RCC 7860 (cell line): ENCODE data around the gene ATP6V1C2.

Experiments
- DNase-seq: peaks from one replicate; pipeline ENCODE4 v3.0.0-alpha.2; 2015; ENCODE audit warnings: low spot score
- FAIRE-seq: peaks from 2 replicates; lab custom pipeline; 2012; peaks lifted over from hg19 to GRCh38; lab: Jason Lieb, UNC

Gene ATP6V1C2

GRCh38 chr2:10732924-10733565 lies 11.6 kb downstream of the ATP6V1C2 start:
- no peak for FAIRE-seq
- DNase-seq: no peak

DNA sequence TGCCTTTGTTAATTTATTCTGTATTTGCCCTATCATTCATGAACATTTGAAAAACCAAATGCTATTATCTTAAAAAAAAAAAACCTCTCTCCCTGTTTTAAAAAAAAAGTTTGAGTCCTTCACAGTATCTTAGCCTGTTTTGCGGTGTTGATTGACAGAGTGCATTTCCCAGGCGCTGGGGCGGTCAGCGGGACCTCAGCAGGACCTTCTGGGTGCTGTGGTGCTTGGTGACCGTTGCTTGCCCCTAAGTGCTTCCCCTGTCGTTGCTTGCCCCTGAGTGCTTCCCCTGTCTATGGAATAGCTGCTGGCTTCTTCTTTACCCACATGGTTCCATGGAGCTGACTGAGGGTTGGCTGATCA lies 12.1 kb downstream of the ATP6V1C2 start:
- FAIRE-seq (no peak), DNase-seq (no peak)

- FAIRE-seq (no peak), DNase-seq (no peak)
These were observed 12.6 kb downstream of the ATP6V1C2 start for GRCh38 chr2:10733980-10734379.

- DNase-seq: no peak
- FAIRE-seq: no peak
These were observed 16.8 kb downstream of the ATP6V1C2 start for GRCh38 chr2:10738192-10738591.

DNA sequence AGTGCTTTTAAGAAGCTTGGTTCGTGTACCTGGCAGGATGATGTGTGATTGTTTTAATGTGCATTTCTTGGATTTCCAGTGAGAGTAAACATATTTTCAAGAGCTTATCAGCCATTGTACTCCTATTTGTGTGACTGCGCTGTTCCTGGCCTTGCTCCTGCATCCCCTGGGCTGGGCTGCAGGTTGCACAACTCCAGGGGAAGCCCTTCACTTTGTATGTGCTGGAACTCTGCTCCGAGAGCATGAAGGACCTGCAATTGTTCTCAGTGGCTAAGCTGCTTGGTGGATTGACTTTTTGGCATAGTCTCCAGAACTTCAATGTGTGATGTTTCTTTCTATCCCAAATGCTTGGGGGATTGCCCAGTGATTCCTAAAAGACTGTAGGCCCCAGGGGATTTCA lies 18.8 kb downstream of the ATP6V1C2 start:
- FAIRE-seq (no peak), DNase-seq (no peak)

DNA sequence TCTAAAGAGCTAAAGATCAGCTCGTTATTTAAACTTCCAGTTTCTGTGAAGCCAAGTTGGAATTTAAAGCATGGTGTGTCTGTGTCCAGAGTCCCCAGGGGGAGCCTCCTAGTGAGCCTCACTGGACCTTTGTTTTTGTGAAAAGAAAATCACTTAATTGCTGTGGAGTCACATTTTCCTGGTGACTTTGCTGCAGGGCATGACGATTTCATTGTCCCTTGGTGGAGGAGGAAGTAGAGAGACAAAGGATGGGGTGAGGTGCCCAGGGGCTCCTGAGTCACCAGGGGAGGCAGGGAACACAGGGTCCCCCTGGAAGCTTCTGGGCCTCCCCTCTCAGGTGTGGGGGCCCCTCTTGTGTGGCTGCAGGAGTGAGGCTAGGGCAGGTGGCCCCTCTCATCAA lies 19.7 kb downstream of the ATP6V1C2 start:
- no peak for FAIRE-seq
- no peak for DNase-seq

- DNase-seq (no peak), FAIRE-seq (no peak)
These were observed 21.2 kb downstream of the ATP6V1C2 start for GRCh38 chr2:10742666-10743065.

- FAIRE-seq: no peak
These were observed 29.2 kb downstream of the ATP6V1C2 start for GRCh38 chr2:10750610-10751009.

GRCh38 chr2:10752236-10752635 lies 30.8 kb downstream of the ATP6V1C2 start:
- no peak for DNase-seq
- FAIRE-seq: no peak

More at GRCh38 chr2:10750610-10751009, 29.2 kb downstream of the ATP6V1C2 start:
- DNase-seq: no peak

GRCh38 chr2:10753156-10753555 lies 31.7 kb downstream of the ATP6V1C2 start:
- FAIRE-seq: no peak
- DNase-seq: no peak

GRCh38 chr2:10753876-10754275 lies 32.4 kb downstream of the ATP6V1C2 start:
- DNase-seq (no peak), FAIRE-seq (no peak)

GRCh38 chr2:10755621-10756020 lies 34.2 kb downstream of the ATP6V1C2 start:
- FAIRE-seq: no peak
- no peak for DNase-seq

- no peak for DNase-seq
- no peak for FAIRE-seq
These were observed 36.4 kb downstream of the ATP6V1C2 start for GRCh38 chr2:10757814-10758286.

DNA sequence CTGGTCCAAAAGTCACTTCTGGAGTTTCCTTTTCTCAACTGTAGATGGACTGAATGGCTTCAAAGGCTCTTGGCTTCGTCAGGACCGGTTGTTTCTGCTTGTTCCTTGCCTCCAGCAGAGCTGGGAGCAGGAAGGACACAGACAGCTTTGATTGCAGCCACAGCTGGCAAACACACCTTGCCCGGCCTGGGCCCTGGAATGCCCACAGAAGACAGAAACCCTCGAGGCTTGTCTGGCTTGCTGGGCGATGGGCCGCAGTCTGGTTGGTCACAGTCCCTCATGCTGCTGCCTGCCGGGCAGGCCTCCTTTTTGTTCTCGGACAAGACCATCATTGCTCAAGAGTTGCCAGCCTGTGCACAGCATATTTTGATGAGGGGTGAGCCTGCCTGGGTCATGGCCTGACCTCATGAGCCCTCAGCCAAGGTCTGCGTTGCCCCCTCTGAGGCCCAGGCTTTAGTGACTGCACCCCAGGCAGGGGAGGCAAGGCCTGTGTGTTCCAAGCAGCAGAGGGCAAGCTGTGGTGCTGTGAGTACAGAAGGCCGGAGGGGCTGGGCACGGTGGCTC lies 37.8 kb downstream of the ATP6V1C2 start:
- no peak for FAIRE-seq
- no peak for DNase-seq

GRCh38 chr2:10760794-10761504 lies 39.5 kb downstream of the ATP6V1C2 start:
- DNase-seq: no peak
- no peak for FAIRE-seq

- no peak for FAIRE-seq
- no peak for DNase-seq
These were observed 40.2 kb downstream of the ATP6V1C2 start for GRCh38 chr2:10761591-10761990.

- DNase-seq (no peak), FAIRE-seq (no peak)
These were observed 41.4 kb downstream of the ATP6V1C2 start for GRCh38 chr2:10762651-10763460.

DNA sequence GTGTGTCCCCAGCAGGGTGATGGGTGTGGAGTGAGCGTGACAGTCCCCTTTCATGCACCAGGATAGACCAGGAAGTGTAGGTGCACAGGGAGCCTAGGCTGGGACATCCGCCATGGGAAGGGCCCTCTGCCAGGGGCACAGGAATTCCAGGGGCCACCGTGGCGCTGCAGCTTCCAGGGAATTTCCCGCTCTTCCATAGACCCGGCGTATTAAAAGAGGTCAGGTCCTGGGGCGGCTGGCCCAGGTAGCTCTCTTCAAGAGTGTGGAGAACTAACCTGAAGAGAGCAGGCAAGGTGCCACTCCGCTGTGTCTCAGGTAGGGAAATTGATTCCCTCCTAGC lies 42.0 kb downstream of the ATP6V1C2 start:
- DNase-seq (no peak), FAIRE-seq (no peak)

DNA sequence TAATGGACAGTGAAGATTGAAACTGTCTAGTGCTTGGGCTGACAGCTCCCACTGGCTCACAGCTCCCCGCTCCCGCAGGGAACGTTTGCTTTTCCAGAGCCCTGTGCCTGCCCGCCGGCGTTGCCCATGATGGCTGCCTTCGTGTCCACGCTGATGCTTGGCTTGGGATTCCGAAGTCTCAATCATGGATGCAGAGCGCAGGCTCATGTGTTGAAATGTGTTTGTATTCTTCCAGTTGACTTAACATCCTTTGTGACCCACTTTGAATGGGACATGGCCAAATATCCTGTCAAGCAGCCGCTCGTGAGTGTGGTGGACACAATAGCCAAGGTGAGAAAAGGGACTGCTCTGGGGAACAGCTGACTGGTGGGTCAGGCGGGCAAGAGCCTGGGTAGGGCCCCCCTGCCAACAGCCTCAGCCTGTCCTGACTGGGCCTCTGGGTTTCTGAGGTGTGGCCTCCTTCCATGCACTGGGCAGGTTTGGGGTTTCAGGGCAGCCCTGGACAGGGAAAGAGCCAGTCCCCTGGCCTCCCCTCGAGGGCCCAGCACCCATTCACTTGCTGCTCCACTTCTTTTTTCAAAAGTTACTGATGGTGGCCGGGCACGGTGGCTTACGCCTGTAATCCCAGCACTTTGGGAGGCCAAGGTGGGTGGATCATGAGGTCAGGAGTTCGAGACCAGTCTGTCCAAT lies 42.8 kb downstream of the ATP6V1C2 start:
- no peak for DNase-seq
- FAIRE-seq: no peak

DNA sequence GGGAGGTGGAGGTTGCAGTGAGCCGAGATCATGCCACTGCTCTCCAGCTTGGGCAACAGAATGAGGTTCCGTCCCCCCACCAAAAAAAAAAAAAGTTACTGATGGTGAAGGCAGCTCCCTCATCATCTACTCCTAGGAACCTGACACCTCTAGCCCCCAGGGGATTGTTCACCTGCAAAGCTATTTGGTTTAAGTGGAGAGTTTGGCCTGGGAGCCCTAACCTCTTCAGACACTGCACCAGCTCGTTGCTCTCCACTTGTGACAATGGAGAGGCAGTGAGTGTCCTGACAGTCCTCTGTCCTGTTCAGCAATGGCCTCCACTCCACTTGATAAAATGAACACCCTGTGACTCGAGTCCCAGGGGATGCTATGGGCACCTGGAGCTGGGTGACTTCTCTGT lies 43.5 kb downstream of the ATP6V1C2 start:
- FAIRE-seq: no peak
- DNase-seq: no peak

DNA sequence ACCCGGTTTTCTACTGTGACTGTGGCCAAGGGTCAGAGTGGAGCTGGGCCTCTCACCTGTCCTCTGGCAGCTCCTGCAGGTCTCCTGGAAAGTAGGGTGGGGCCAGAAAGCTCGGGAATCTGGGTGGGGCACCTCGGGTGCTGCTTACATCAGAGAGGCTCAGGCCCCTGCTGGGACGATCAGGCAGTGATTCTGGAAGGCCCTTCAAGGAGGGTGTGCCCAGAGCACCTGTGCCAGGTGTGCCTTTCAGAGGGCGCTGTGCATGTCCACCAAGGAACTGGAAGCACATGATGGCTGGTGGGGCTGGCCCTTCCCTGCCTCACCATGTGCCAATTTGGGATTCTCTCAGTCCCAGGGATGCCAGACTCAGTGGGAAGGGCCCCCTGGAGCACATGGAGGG lies 44.0 kb downstream of the ATP6V1C2 start:
- DNase-seq (no peak), FAIRE-seq (no peak)
